CD14-positive monocyte (primary cell): ENCODE measurements around the gene TMEM164. TPM values are rescaled to one million over a fixed set of nuclear protein-coding genes. Genes with fewer than 3 reads are reported as not detected.

Experiments used
- DNase-seq, 3 donors: peaks; one replicate each; pipeline ENCODE4 v3.0.0-alpha.2; 2011 to 2022
- H2AFZ ChIP-seq: 2 replicates; pipeline ENCODE4 v1.6.0; 2012; ENCODE audit warnings: mild to moderate bottlenecking, low read depth, low read length, inconsistent platforms; ENCODE audit not compliant: insufficient read depth, poor library complexity, severe bottlenecking
- H3K27ac ChIP-seq, 2 donors: 1 replicate in 1 of 2; 2 replicates in 1 of 2; pipeline ENCODE4 v1.5.1; 2012 to 2013; ENCODE audit warnings: low read length in 2 of 2, control low read depth in 1 of 2, inconsistent platforms in 1 of 2, low read depth in 1 of 2, mild to moderate bottlenecking in 1 of 2
- H3K27me3 ChIP-seq, 2 donors: one replicate each; pipeline versions ENCODE4 v1.6.0 to v1.6.1; 2011 to 2013; ENCODE audit warnings: low read length in 2 of 2; ENCODE audit not compliant: control insufficient read depth in 2 of 2, insufficient read depth in 2 of 2
- H3K36me3 ChIP-seq, 2 donors: replicated peaks in 1 of 2; 1 replicate in 1 of 2; 2 replicates in 1 of 2; pipeline versions ENCODE4 v1.5.1 to v1.6.1; 2012 to 2013; ENCODE audit warnings: low read length in 2 of 2, control low read depth in 1 of 2, inconsistent platforms in 1 of 2, mild to moderate bottlenecking in 1 of 2; ENCODE audit not compliant: insufficient read depth in 2 of 2, control insufficient read depth in 1 of 2
- H3K4me1 ChIP-seq, 2 donors: 1 replicate in 1 of 2; 2 replicates in 1 of 2; pipeline versions ENCODE4 v1.5.1 to v1.6.1; 2012 to 2013; ENCODE audit warnings: low read length in 2 of 2, control low read depth in 1 of 2, inconsistent platforms in 1 of 2, mild to moderate bottlenecking in 1 of 2, moderate library complexity in 1 of 2; ENCODE audit not compliant: insufficient read depth in 2 of 2, control insufficient read depth in 1 of 2
- H3K4me2 ChIP-seq: replicated peaks from 2 replicates; pipeline ENCODE3; 2012; ENCODE audit warnings: low read length, moderate library complexity, mild to moderate bottlenecking; ENCODE audit not compliant: poor library complexity, severe bottlenecking; ENCODE audit errors: extremely low read depth
- H3K4me3 ChIP-seq, 3 experiments: fragments of 200-600 bp in 1 of 3; sonication (generic) in 1 of 3; replicated peaks in 1 of 3; 1 replicate in 2 of 3; 2 replicates in 1 of 3; pipeline ENCODE4 v1.5.1; 2011 to 2013; ENCODE audit warnings: low read length in 3 of 3, mild to moderate bottlenecking in 3 of 3, control low read depth in 2 of 3, low read depth in 2 of 3, inconsistent platforms in 1 of 3, moderate library complexity in 1 of 3
- H3K79me2 ChIP-seq: 2 replicates; pipeline ENCODE4 v1.6.0; 2012; ENCODE audit warnings: mild to moderate bottlenecking, control low read depth, inconsistent platforms, low read length, moderate library complexity; ENCODE audit not compliant: insufficient read depth
- H3K9ac ChIP-seq: 2 replicates; pipeline ENCODE4 v1.6.0; 2017; ENCODE audit warnings: low read length, mild to moderate bottlenecking; ENCODE audit not compliant: insufficient read depth, poor library complexity, severe bottlenecking
- H3K9me3 ChIP-seq, 2 donors: replicated peaks in 1 of 2; 1 replicate in 1 of 2; 2 replicates in 1 of 2; pipeline versions ENCODE4 v1.5.1 to v1.6.1; 2012 to 2013; ENCODE audit warnings: low read length in 2 of 2, control low read depth in 1 of 2; ENCODE audit not compliant: control insufficient read depth in 1 of 2, insufficient read depth in 1 of 2
- H4K20me1 ChIP-seq: 2 replicates; pipeline ENCODE4 v1.6.0; 2012; ENCODE audit warnings: mild to moderate bottlenecking, low read length, control low read depth, moderate library complexity; ENCODE audit not compliant: insufficient read depth
- H3K27ac Mint-ChIP-seq, 7 donors: one replicate each; pipeline ENCODE4 v1.8.0; 2020; ENCODE audit warnings: mild to moderate bottlenecking in 7 of 7, mixed read lengths in 7 of 7, moderate library complexity in 6 of 7, inconsistent platforms in 2 of 7
- H3K27me3 Mint-ChIP-seq, 3 donors: one replicate each; pipeline ENCODE4 v1.8.0; 2021 to 2022; ENCODE audit warnings: low read depth in 3 of 3, mild to moderate bottlenecking in 3 of 3, mixed read lengths in 3 of 3, moderate library complexity in 3 of 3, inconsistent platforms in 1 of 3
- H3K36me3 Mint-ChIP-seq, 2 donors: one replicate each; pipeline ENCODE4 v1.8.0; 2020; ENCODE audit warnings: mixed read lengths in 2 of 2, inconsistent platforms in 1 of 2, mild to moderate bottlenecking in 1 of 2
- H3K4me1 Mint-ChIP-seq: one replicate; pipeline ENCODE4 v1.8.0; 2020; ENCODE audit warnings: mild to moderate bottlenecking, mixed read lengths
- H3K4me3 Mint-ChIP-seq, 2 donors: one replicate each; pipeline ENCODE4 v1.8.0; 2020; ENCODE audit warnings: mild to moderate bottlenecking in 2 of 2, mixed read lengths in 2 of 2, moderate library complexity in 1 of 2
- H3K9me3 Mint-ChIP-seq, 7 donors: one replicate each; pipeline ENCODE4 v1.8.0; 2020 to 2022; ENCODE audit warnings: mixed read lengths in 7 of 7, mild to moderate bottlenecking in 6 of 7, moderate library complexity in 6 of 7, inconsistent platforms in 2 of 7
- WGBS: methylation state at CpG from one replicate; pipeline ENCODE4 v1.1.5; 2013; ENCODE audit warnings: missing lambda C conversion rate; ENCODE audit not compliant: insufficient coverage; 5-methylcytosine and 5-hydroxymethylcytosine counted together
- intact Hi-C, 2 donors: fragments of 100-400 bp; cut with micrococcal nuclease; formaldehyde crosslinking; loops; one replicate each; pipeline versions ENCODE4 v1.15.0 to v1.15.1; 2023
- polyA plus RNA-seq, 3 donors: library from polyadenylated mRNA; depleted of rRNA in 1 of 3; unstranded in 2 of 3; stranded (reverse) in 1 of 3; fragments of 300-500 nt in 2 of 3; fragments of >200 nt in 1 of 3; fragmentation: Illumina TruSeq in 2 of 3; gene quantifications; 1 replicate in 2 of 3; 2 replicates in 1 of 3; pipeline ENCODE4 v1.2.3, GENCODE V29; 2012 to 2021
- TF ChIP-seq, protein P1 (sequence below): fragments of 200-600 bp; IDR thresholded peaks from one replicate; pipeline ENCODE4 v1.8.0; 2022; ENCODE audit warnings: antibody characterized with exemption, mild to moderate bottlenecking

The TMEM164 gene
- polyA plus RNA-seq, 3 donors: 5.3 to 39.5 (median 7.3) TPM

DNA sequence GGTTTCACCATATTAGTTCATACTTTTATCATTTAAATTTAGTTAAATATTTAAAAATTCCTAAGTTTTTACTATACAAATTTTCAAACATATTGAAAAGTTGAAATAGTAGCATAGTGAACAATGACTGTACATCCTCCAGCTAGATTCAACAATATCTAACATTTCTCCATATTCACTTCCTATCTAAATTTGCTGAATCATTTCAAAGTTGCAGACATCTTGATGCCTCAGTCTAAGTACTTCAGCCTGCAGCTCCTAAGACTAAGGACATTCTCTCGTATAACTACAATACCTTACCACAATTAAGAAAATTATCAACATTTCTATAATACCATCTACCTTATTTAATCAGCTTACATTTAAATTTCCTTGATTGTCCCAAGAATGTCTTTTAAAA, 132.7 kb downstream of the TMEM164 start:
- Mint-ChIP-seq H3K27me3 (peaks cover 0 to 5% (median 0%) of the 10 kb centered on the region in 3 donors), H3K4me1 (peaks cover 15% of the 10 kb centered on the region), H3K36me3 (peaks cover 6 to 7% of the 10 kb centered on the region in 2 donors), H3K27ac (no peak overlapping the region), H3K4me3 (no peak overlapping the region), H3K9me3 (no peaks in the 10 kb centered on the region)
- H3K79me2 ChIP-seq: peaks cover 8% of the 10 kb centered on the region
- no peak overlapping the region for H3K4me3 ChIP-seq
- TF ChIP-seq, protein P1, sequence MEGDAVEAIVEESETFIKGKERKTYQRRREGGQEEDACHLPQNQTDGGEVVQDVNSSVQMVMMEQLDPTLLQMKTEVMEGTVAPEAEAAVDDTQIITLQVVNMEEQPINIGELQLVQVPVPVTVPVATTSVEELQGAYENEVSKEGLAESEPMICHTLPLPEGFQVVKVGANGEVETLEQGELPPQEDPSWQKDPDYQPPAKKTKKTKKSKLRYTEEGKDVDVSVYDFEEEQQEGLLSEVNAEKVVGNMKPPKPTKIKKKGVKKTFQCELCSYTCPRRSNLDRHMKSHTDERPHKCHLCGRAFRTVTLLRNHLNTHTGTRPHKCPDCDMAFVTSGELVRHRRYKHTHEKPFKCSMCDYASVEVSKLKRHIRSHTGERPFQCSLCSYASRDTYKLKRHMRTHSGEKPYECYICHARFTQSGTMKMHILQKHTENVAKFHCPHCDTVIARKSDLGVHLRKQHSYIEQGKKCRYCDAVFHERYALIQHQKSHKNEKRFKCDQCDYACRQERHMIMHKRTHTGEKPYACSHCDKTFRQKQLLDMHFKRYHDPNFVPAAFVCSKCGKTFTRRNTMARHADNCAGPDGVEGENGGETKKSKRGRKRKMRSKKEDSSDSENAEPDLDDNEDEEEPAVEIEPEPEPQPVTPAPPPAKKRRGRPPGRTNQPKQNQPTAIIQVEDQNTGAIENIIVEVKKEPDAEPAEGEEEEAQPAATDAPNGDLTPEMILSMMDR: no peak
- H2AFZ ChIP-seq: no peak overlapping the region
- intact Hi-C loops: no loop called here
- peaks cover 12% of the 10 kb centered on the region for H4K20me1 ChIP-seq
- H3K4me1 ChIP-seq: peaks cover 3 to 20% of the 10 kb centered on the region in 2 donors
- WGBS: no CpG with 5 or more reads among the region's 1 CpG
- no peaks in the 10 kb centered on the region for H3K27me3 ChIP-seq
- H3K27ac ChIP-seq: no peak overlapping the region
- no peak overlapping the region for H3K4me2 ChIP-seq
- no peaks in the 10 kb centered on the region for H3K9me3 ChIP-seq
- peaks cover 0 to 8% of the 10 kb centered on the region in 2 donors for H3K36me3 ChIP-seq
- no peak overlapping the region for H3K9ac ChIP-seq
- DNase-seq: peak in 2 of 3 donors; percentile 31 to 43

DNA sequence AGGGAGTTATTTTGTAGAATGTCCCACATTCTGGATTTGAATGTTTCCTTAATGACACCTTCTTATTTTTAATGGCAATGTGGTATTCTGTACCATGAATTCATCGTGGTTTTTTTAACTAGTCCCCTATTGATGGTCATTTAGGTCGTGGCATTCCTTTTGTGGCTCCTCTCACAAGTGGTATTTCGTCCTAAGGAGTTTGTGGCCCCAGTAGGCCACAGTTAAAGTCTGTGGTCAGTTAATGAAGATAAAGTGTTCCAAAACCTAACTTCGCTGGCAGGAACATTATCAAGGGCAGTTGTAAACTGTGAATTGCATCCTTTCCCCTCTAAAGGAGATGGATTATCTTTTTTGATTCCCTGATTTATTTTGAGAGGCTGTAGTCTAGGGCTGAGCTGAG, 133.2 kb downstream of the TMEM164 start:
- Mint-ChIP-seq H3K9me3 (no peaks in the 10 kb centered on the region), H3K27me3 (peaks cover 0 to 5% (median 0%) of the 10 kb centered on the region in 3 donors), H3K27ac (no peak overlapping the region), H3K36me3 (peaks cover under 1 to 3% of the 10 kb centered on the region in 2 donors), H3K4me3 (no peak overlapping the region), H3K4me1 (peaks cover 17% of the 10 kb centered on the region)
- DNase-seq: no peak
- H4K20me1 ChIP-seq: peaks cover 9% of the 10 kb centered on the region
- H3K79me2 ChIP-seq: peaks cover 7% of the 10 kb centered on the region
- WGBS: no CpG with 5 or more reads among the region's 4 CpGs
- no peak overlapping the region for H3K27ac ChIP-seq
- H3K9me3 ChIP-seq: no peaks in the 10 kb centered on the region
- intact Hi-C loops: no loop called here
- no peak overlapping the region for H3K4me2 ChIP-seq
- H3K4me1 ChIP-seq: peaks cover 3 to 24% of the 10 kb centered on the region in 2 donors
- H3K4me3 ChIP-seq: no peak overlapping the region
- TF ChIP-seq, protein P1: no peak
- no peak overlapping the region for H2AFZ ChIP-seq
- H3K9ac ChIP-seq: no peak overlapping the region
- peaks cover 0 to 8% of the 10 kb centered on the region in 2 donors for H3K36me3 ChIP-seq
- H3K27me3 ChIP-seq: no peaks in the 10 kb centered on the region
